SJCRH30 (cell line): ENCODE measurements around the gene DCTD. TPM values are rescaled to one million over a fixed set of nuclear protein-coding genes. Genes with fewer than 3 reads are reported as not detected.

ENCODE experiments used
- DNase-seq, 2 experiments: peaks; one replicate each; pipeline ENCODE4 v3.0.0-alpha.2; 2015 to 2020
- H3K27ac ChIP-seq: fragments of 250-450 bp; sonication (Bioruptor Pico); 2 replicates; pipeline ENCODE4 v1.5.1; 2020; ENCODE audit warnings: mild to moderate bottlenecking, moderate library complexity
- H3K27me3 ChIP-seq: fragments of 250-450 bp; sonication (Bioruptor Pico); 2 replicates; pipeline ENCODE4 v1.5.1; 2020; ENCODE audit warnings: mild to moderate bottlenecking, moderate library complexity
- H3K36me3 ChIP-seq: fragments of 250-450 bp; sonication (Bioruptor Pico); 2 replicates; pipeline ENCODE4 v1.5.1; 2020; ENCODE audit warnings: mild to moderate bottlenecking, moderate library complexity
- H3K4me1 ChIP-seq: fragments of 250-450 bp; sonication (Bioruptor Pico); 2 replicates; pipeline ENCODE4 v1.5.1; 2020; ENCODE audit warnings: mild to moderate bottlenecking, moderate library complexity
- H3K4me3 ChIP-seq: fragments of 250-450 bp; sonication (Bioruptor Pico); 2 replicates; pipeline ENCODE4 v1.5.1; 2020; ENCODE audit warnings: mild to moderate bottlenecking, moderate library complexity
- H3K9me3 ChIP-seq: fragments of 250-450 bp; sonication (Bioruptor Pico); replicated peaks from 2 replicates; pipeline ENCODE4 v1.5.1; 2020; ENCODE audit warnings: mild to moderate bottlenecking, moderate library complexity
- total RNA-seq: library from RNA; depleted of rRNA; stranded (reverse); fragments of >200 nt; shearing (Covaris generic); gene quantifications from 2 replicates; pipeline ENCODE4 v1.2.3, GENCODE V29; 2014

DCTD gene
- total RNA-seq, 1 experiment from 2014 or later = 73.6 TPM

DNA sequence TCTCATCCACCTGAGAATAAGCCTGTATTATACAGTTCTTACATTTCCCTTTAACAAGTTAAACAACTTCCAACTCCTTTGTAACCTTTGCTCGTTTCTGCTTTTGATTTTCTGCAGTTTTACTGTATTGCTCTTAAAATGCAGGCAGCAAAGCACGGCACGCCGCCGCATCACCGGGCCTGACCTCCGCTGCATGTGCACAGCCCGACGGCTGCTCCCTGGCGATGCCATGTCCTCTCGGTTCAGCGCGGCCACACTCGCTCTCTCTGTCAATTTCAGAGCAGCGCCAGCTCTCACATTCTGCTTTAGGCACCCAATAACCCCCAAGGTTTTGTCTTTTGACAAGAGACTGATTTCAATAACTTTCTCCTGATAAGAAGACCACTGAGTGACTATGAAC is 60.3 kb downstream of the DCTD start:
- no peak overlapping the region for H3K4me3 ChIP-seq
- no peak overlapping the region for H3K27ac ChIP-seq
- H3K9me3 ChIP-seq = no peaks in the 10 kb centered on the region; the same call in 1 of the 2 replicates
- H3K27me3 ChIP-seq = no peaks in the 10 kb centered on the region
- no peaks in the 10 kb centered on the region for H3K36me3 ChIP-seq
- no peaks in the 10 kb centered on the region for H3K4me1 ChIP-seq
- DNase-seq = no peak

DNA sequence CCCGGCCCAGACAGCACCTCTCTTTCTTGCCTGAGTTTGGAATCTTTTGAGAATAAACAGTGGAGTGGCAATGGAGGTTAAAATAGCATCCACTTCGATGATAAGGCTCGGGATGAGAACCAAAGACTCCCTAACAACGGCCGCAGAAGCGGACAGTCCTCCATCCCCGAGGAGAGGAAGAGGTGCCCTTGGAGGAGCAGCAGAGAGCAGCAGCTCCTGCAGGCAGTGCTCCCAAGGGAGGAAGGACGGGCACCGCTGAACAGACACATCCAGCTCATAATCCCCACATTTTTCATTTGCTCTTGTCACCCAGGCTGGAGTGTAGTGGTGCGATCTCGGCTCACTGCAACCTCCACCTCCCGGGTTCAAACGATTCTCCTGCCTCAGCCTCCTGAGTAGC is 61.3 kb downstream of the DCTD start:
- H3K4me1 ChIP-seq = no peaks in the 10 kb centered on the region
- DNase-seq = no peak
- H3K27ac ChIP-seq = no peak overlapping the region
- H3K4me3 ChIP-seq = no peak overlapping the region
- no peaks in the 10 kb centered on the region for H3K27me3 ChIP-seq
- no peaks in the 10 kb centered on the region; the same call in 1 of the 2 replicates for H3K9me3 ChIP-seq
- no peaks in the 10 kb centered on the region for H3K36me3 ChIP-seq

DNA sequence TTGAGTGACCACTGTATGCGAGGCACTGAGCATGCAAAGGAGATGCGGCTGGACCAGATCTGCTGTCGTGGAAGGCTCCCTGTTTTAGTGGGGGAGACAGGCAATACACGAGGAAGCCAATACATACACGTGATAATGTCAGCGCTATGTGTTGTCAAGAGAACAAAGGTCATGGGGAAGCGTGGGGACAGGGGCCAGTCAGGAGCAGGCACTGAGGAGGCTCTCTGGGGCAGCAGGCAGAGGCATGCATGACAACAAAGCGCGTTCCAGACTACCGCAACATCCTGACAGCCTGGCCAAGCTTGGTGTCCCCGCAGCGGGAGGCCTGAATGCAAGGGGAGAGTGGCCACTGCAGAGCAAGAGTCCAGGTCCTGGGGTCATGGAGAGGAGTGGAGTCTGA is 61.9 kb downstream of the DCTD start:
- Histone ChIP-seq H3K27ac (no peak overlapping the region), H3K36me3 (no peaks in the 10 kb centered on the region), H3K27me3 (no peaks in the 10 kb centered on the region), H3K4me1 (no peaks in the 10 kb centered on the region), H3K9me3 (no peaks in the 10 kb centered on the region; the same call in 1 of the 2 replicates), H3K4me3 (no peak overlapping the region)
- DNase-seq = no peak

DNA sequence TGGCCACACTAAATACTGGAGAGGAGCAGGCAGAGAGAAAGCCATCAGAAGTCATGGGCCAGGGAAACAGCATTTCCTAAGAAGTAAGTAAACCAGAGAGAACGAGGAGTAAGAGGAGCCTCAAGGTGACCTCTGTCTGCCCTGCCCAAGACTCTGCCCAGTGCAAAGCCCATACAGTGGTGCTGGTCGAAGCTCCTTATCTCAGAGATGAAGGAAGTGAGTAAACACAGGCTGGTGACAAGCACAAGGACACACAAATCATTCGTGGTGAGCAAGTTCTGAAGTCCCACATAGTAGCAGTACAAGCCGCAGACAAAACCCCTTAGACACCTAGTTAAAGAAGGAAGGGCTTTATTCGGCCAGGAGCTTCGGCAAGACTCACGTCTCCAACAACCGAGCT is 62.7 kb downstream of the DCTD start:
- no peaks in the 10 kb centered on the region; the same call in 1 of the 2 replicates for H3K9me3 ChIP-seq
- H3K4me3 ChIP-seq = no peak overlapping the region
- no peaks in the 10 kb centered on the region for H3K27me3 ChIP-seq
- DNase-seq = no peak
- no peak overlapping the region for H3K27ac ChIP-seq
- H3K4me1 ChIP-seq = no peaks in the 10 kb centered on the region
- no peaks in the 10 kb centered on the region for H3K36me3 ChIP-seq

DNA sequence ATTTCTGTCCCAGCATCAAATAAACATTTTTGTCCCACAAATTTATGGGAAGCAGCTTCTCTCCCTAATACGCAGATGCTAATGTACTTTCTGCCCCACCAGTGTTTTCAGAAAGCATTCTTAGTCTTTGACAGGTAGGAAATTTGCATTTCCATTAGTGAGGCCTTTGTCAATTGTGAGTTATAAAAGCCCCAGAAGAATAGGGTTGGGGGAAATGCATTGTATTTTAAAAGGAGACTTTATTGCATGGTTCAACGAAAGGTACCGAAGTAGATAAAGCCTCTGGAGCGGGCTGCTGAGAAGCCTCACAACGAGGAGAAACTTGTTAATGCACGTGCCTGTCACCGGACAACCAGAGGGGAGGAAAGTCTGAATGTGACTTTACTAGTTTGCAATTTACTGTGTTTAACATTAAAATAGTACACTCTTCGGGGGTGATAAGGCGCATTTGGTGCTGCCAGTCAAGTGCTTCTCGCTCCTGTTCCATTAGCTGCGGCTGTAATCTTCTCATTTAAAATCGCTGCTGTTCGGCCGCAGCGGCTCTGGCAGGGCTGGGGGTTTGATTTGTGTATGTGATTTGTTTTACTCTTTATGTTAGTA is 63.4 kb downstream of the DCTD start:
- Histone ChIP-seq H3K4me1 (no peaks in the 10 kb centered on the region), H3K36me3 (no peaks in the 10 kb centered on the region), H3K27ac (no peak overlapping the region), H3K27me3 (no peaks in the 10 kb centered on the region), H3K4me3 (no peak overlapping the region), H3K9me3 (no peaks in the 10 kb centered on the region; the same call in 1 of the 2 replicates)
- DNase-seq = peak; percentile 6 to 26

DNA sequence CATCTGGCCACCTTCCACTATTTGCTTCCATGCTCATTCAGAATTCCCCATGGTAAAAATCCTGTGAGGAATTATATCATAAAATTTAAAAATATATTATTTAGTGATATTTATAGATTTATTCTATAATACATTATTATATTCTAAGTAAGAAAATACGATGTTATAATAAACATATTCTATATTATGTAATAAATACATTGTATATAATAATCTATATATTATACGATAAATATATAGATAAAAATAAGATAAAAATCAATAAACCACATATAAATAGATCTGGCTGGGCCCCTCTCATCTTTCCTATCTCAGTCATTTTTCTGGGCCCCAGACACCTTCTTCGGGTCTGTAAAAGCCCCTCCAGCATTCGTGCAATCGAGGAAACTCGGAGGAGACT is 68.5 kb downstream of the DCTD start:
- Histone ChIP-seq H3K9me3 (no peaks in the 10 kb centered on the region; the same call in 1 of the 2 replicates), H3K27me3 (no peaks in the 10 kb centered on the region), H3K4me3 (no peak overlapping the region), H3K27ac (no peak overlapping the region), H3K4me1 (no peaks in the 10 kb centered on the region), H3K36me3 (no peaks in the 10 kb centered on the region)
- DNase-seq = no peak

DNA sequence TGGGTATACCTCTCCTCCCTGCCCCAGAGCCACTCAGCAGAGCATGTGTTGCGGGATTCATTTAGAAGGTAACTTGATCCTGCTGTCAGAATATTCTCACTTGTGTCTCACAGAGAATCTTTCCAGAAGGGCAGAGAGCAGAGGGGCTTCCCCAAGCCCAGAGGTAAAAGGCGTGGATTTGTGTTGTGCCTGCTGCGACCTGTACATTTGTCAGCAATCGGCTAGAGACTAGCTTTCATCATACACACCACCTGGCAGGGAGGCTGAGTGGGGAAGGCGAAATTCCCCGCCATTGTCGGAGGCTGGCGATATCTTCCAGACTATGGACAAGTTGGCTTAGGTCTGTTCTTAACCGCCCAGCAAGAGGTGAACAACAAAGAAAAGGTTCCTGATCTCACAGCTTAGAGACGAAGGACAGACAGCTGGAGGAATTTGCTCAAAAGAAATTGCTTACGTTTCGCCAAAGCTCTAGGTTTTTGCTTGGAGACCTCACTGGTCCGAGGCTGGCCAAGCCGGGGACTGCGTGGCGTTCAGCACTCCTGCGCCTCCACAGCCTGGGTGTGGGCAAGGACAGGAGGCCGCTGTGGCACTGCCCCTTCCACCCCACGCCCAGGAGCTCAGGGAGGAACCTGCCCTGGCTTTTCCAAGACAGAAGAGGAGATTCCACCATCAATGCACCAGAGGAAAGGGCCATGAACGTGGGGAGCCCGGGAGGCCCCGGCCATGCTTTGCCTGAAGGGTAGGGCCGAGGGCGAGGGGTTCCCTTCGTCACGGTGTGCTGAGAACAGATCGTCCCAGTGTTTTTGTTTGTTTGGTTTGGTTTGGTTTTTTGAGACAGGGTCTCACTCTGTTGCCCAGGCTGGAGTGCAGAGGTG is 69.4 kb downstream of the DCTD start:
- H3K9me3 ChIP-seq = no peaks in the 10 kb centered on the region
- H3K27me3 ChIP-seq = no peaks in the 10 kb centered on the region
- no peaks in the 10 kb centered on the region for H3K36me3 ChIP-seq
- no peak for DNase-seq
- no peak overlapping the region for H3K27ac ChIP-seq
- no peaks in the 10 kb centered on the region for H3K4me1 ChIP-seq
- no peak overlapping the region for H3K4me3 ChIP-seq

DNA sequence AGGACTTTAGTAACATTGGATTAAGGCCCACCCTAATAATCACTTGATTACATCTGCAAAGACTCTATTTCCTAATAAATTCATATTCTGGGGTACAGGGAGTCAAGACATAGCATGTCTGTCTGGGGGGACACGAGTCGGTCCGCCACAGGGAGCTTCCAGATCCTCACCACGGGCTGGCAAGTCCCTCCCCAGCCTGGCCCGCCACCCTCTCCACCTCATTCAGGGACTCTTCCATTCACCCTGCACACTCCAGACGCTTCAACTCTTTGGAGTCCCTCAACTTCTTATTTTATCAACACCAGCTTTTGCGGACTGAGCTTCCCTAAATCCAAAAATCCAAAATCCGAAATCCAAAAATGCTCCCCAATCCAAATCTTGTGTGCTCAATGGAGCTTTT is 71.2 kb downstream of the DCTD start:
- Histone ChIP-seq H3K9me3 (no peaks in the 10 kb centered on the region), H3K36me3 (no peaks in the 10 kb centered on the region), H3K4me1 (no peaks in the 10 kb centered on the region), H3K27ac (no peak overlapping the region), H3K4me3 (no peak overlapping the region), H3K27me3 (no peaks in the 10 kb centered on the region)
- DNase-seq = no peak

DNA sequence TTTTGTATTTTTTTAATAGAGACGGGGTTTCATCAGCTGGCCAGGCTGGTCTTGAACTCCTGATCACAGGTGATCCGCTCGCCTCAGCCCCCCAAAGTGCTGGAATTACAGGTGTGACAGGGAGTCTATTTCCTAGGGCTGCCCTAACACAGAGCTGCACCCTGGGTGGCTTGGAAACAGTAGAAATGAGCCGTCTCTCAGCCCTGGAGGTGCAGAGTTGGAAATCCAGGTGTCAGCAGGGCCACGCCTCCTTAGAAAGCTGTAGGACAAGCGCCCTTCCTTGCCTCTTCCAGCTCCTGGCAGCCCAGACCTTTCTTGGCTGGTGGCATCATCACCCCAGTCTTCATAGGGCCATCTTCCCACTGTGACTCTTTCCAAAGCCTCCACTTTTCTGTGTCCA is 71.6 kb downstream of the DCTD start:
- no peak for DNase-seq

DNA sequence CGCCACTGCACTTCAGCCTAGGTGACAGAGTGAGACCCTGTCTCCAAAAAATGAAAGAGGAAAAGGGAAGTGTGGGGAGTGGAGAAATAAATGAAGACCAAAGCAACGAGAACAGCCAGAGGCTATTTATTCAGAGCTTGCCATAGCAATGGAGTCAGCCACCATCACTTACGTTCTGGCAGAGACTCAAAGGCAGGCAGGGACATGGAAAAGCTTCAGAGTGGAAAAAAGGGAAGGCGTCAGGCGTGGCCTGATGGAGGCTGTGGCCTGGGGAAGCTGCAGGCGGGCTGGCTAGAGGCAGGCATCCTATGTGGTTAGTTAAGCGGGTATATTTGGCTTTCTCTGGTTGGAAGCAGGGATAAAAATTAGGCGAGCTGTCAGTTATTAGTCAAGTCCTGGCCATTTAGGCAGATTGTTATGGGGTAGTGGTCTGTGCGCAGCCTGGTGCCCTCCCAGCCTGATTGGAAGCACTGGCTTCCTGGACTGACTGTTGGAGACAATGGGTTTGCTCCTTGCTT is 73.3 kb downstream of the DCTD start:
- no peak for DNase-seq
- H3K36me3 ChIP-seq = no peaks in the 10 kb centered on the region
- no peak overlapping the region for H3K27ac ChIP-seq
- H3K9me3 ChIP-seq = no peaks in the 10 kb centered on the region
- no peaks in the 10 kb centered on the region for H3K4me1 ChIP-seq
- H3K27me3 ChIP-seq = no peaks in the 10 kb centered on the region
- no peak overlapping the region for H3K4me3 ChIP-seq

More for the DNA sequence above, 71.6 kb downstream of the DCTD start:
- Histone ChIP-seq H3K36me3 (no peaks in the 10 kb centered on the region), H3K4me1 (no peaks in the 10 kb centered on the region), H3K27me3 (no peaks in the 10 kb centered on the region), H3K4me3 (no peak overlapping the region), H3K9me3 (no peaks in the 10 kb centered on the region), H3K27ac (no peak overlapping the region)

DNA sequence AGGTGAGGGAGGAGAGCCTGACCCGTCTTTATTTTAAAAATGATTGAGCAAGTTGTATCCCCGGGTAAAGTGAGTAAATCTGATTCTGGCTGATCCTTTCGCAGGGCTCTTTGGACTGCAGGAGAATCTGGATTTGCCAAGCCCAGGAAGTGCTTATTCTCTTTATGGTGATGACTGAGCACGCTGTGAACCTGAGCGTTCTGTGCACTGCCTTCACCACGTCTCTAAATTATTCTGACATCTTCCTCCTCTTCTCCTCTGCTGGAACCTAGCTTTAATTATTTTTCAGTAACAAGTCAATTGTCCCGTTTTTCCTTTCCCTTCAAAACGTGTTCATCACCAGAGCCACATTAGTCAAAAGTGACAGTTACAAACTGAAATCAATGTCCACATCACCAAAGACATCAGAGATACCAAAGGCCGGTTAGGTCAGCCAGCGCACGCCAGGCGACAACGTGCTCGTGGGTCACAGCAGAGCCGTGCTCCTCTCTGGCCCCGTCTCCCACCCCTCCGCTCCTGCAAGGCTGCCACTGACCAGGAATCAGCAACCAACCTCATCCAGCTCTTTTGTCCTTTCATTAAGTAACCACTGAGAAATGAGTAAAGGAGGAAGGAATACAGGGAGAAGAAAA is 74.3 kb downstream of the DCTD start:
- Histone ChIP-seq H3K4me1 (no peaks in the 10 kb centered on the region), H3K36me3 (no peaks in the 10 kb centered on the region), H3K27ac (no peak overlapping the region), H3K9me3 (no peaks in the 10 kb centered on the region), H3K4me3 (no peak overlapping the region), H3K27me3 (no peaks in the 10 kb centered on the region)
- no peak for DNase-seq

DNA sequence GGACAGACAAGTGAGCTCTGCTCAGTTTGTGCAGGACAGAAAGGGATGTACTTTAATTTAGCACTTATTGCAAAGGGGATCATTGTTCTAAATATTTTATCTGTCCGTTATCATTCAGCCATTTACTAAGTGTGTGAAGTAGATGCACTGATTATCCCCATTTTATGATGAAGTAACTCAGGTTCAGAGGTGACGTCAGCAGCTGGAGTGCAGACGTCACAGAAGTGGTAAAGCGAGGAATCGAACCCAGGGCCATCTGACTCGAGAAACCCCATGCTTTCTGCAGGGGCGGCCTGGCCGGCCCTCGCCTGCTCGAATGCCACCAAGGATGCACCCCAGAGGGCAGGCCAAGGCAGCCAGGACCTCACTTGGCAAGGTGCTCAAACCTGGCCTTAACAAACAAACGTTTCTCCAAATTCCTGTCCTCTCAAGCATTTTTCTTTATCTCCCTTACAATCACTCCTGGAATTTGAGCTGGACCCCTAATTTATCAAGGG is 75.0 kb downstream of the DCTD start:
- Histone ChIP-seq H3K4me1 (no peaks in the 10 kb centered on the region), H3K27me3 (no peaks in the 10 kb centered on the region), H3K27ac (no peak overlapping the region), H3K9me3 (no peaks in the 10 kb centered on the region), H3K4me3 (no peak overlapping the region), H3K36me3 (no peaks in the 10 kb centered on the region)
- no peak for DNase-seq

DNA sequence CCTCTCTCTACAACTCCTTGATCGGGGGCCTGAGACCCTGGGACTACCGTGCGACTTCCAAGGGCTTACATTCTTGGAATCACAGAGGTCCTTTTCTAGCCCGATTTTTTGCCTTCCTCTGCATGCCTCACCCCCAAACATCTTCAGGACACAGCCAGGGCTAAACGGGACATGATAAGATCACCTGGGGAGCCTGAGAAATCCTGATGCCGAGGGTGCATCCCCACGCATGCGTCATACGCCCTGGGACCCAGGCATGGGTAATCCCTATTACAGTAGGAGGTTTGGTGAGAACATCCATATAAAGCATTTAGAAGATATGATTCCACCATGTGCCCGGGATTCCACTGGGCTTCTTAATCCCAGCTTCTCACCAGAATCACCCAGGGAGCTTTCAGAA is 77.1 kb downstream of the DCTD start:
- Histone ChIP-seq H3K36me3 (no peaks in the 10 kb centered on the region), H3K4me3 (no peak overlapping the region), H3K4me1 (no peaks in the 10 kb centered on the region), H3K27ac (no peak overlapping the region), H3K9me3 (no peaks in the 10 kb centered on the region), H3K27me3 (no peaks in the 10 kb centered on the region)
- DNase-seq = no peak
